GM12878 (cell line): ENCODE data around the gene DNAAF1. TPM values are rescaled to one million over a fixed set of nuclear protein-coding genes. Genes with fewer than 3 reads are reported as not detected.

Experiments used
- BACH1 ChIP-seq: fragments of 450-650 bp; IDR thresholded peaks from 2 replicates; pipeline ENCODE4 v1.6.1; 2017; ENCODE audit warnings: mild to moderate bottlenecking, borderline replicate concordance
- CBX3 ChIP-seq: fragments of 200-600 bp; sonication (generic); IDR thresholded peaks from 2 replicates; pipeline ENCODE4 v1.6.1; 2016; ENCODE audit warnings: low read depth, borderline replicate concordance
- CBX5 ChIP-seq: sonication (generic); IDR thresholded peaks from 2 replicates; pipeline ENCODE4 v1.6.1; 2016; ENCODE audit warnings: low read depth, moderate library complexity, mild to moderate bottlenecking, inconsistent platforms
- EP300 ChIP-seq, 2 experiments: fragments of 150-350 bp in 1 of 2; IDR thresholded peaks; 2 replicates each; pipeline ENCODE4 v1.6.1; 2011 to 2012; ENCODE audit warnings: low read depth in 2 of 2, low read length in 2 of 2, borderline replicate concordance in 1 of 2, improper control_type of control experiment in 1 of 2, inconsistent platforms in 1 of 2; ENCODE audit not compliant: control insufficient read depth in 1 of 2
- ESRRA ChIP-seq: IDR thresholded peaks from 2 replicates; pipeline ENCODE4 v1.6.1; 2012; ENCODE audit warnings: mild to moderate bottlenecking, low read length, improper control_type of control experiment
- FOXK2 ChIP-seq: fragments of 450-650 bp; IDR thresholded peaks from 2 replicates; pipeline ENCODE4 v1.6.1; 2017; ENCODE audit warnings: mild to moderate bottlenecking, moderate library complexity
- GABPA ChIP-seq: IDR thresholded peaks from 2 replicates; pipeline ENCODE4 v1.6.1; 2014; ENCODE audit warnings: antibody characterized with exemption, low read depth, mild to moderate bottlenecking, inconsistent platforms
- HDAC6 ChIP-seq: fragments of 200-600 bp; sonication (generic); IDR thresholded peaks from one replicate; pipeline ENCODE4 v1.8.0; 2017; ENCODE audit warnings: antibody characterized with exemption; ENCODE audit not compliant: unreplicated experiment
- IRF5 ChIP-seq: fragments of 450-650 bp; IDR thresholded peaks from 2 replicates; pipeline ENCODE4 v1.6.1; 2017; ENCODE audit warnings: borderline replicate concordance
- KAT2A ChIP-seq: conservative IDR thresholded peaks from 2 replicates; pipeline ENCODE4 v1.6.1; 2011; ENCODE audit warnings: low read depth, low read length; ENCODE audit not compliant: control insufficient read depth
- MTA3 ChIP-seq: IDR thresholded peaks from 2 replicates; pipeline ENCODE4 v1.6.1; 2012; ENCODE audit warnings: low read length, inconsistent platforms, borderline replicate concordance
- MYC ChIP-seq: IDR thresholded peaks from 2 replicates; pipeline ENCODE4 v1.6.1; 2011; ENCODE audit warnings: mild to moderate bottlenecking, low read length, moderate library complexity, inconsistent platforms; ENCODE audit not compliant: insufficient read depth, insufficient replicate concordance, insufficient read length, severe bottlenecking
- POU2F2 ChIP-seq: IDR thresholded peaks from 3 replicates; pipeline ENCODE4 v1.6.1; 2011; ENCODE audit warnings: low read depth, mild to moderate bottlenecking, low read length, borderline replicate concordance
- RAD21 ChIP-seq: IDR thresholded peaks from 2 replicates; pipeline ENCODE4 v1.6.1; 2011; ENCODE audit warnings: mild to moderate bottlenecking, low read depth, low read length, moderate library complexity; ENCODE audit not compliant: insufficient read depth
- RELA ChIP-seq: fragments of 450-650 bp; IDR thresholded peaks from 2 replicates; pipeline ENCODE4 v1.8.0; 2014; ENCODE audit warnings: borderline replicate concordance; ENCODE audit not compliant: partially characterized antibody
- SIN3A ChIP-seq: IDR thresholded peaks from 2 replicates; pipeline ENCODE4 v1.6.1; 2012; ENCODE audit warnings: low read depth, low read length, improper control_type of control experiment
- polyA plus RNA-seq, 11 experiments: library from polyadenylated mRNA; depleted of rRNA in 4 of 11; unstranded in 6 of 11; stranded (reverse) in 5 of 11; fragments of >200 nt; fragmentation: Nextera tagmentation in 4 of 11; fragmentation: Illumina TruSeq in 1 of 11; extraction: Ambion mirVana in 4 of 11; extraction: Trizol in 1 of 11; gene quantifications; 1 replicate in 1 of 11; 2 replicates in 10 of 11; pipeline versions ENCODE4 v1.2.1 to v1.2.3, GENCODE V29; 2011 to 2016; ENCODE audit warnings: inconsistent platforms in 2 of 11, missing spikeins in 2 of 11, low read depth in 1 of 11
- total RNA-seq, 4 experiments: library from RNA; depleted of rRNA in 3 of 4; stranded (reverse); fragments of >200 nt in 3 of 4; fragmentation: Illumina TruSeq in 1 of 4; extraction: Trizol in 1 of 4; gene quantifications; 2 replicates each; pipeline versions ENCODE4 v1.2.1 to v1.2.3, GENCODE V29; 2013 to 2021
- TF ChIP-seq, protein P1 (sequence below), 3 experiments: IDR thresholded peaks in 2 of 3; conservative IDR thresholded peaks in 1 of 3; 2 replicates each; pipeline ENCODE4 v1.5.1; 2011; ENCODE audit warnings: low read depth in 3 of 3, low read length in 3 of 3, mild to moderate bottlenecking in 3 of 3, control low read depth in 2 of 3, moderate library complexity in 2 of 3, inconsistent platforms in 1 of 3, mixed read lengths in 1 of 3; ENCODE audit not compliant: control insufficient read depth in 2 of 3, insufficient read depth in 1 of 3; ENCODE audit errors: extremely low read depth in 1 of 3
- TF ChIP-seq, protein P2 (sequence below): fragments of 450-650 bp; IDR thresholded peaks from 2 replicates; pipeline ENCODE4 v1.6.1; 2017; ENCODE audit warnings: antibody characterized with exemption, mild to moderate bottlenecking, moderate library complexity
- TF ChIP-seq, protein P3 (sequence below): fragments of 150-350 bp; IDR thresholded peaks from 2 replicates; pipeline ENCODE4 v1.6.1; 2016; ENCODE audit warnings: low read depth, low read length

The DNAAF1 gene
- total and polyA plus RNA-seq, 10 of the 15 experiments (the other 5 are each of a cell fraction or from before 2014, with no cell fraction given) = 0.02 to 0.76 (median 0.08) TPM; not detected in 6

- TF ChIP-seq, protein P1, sequence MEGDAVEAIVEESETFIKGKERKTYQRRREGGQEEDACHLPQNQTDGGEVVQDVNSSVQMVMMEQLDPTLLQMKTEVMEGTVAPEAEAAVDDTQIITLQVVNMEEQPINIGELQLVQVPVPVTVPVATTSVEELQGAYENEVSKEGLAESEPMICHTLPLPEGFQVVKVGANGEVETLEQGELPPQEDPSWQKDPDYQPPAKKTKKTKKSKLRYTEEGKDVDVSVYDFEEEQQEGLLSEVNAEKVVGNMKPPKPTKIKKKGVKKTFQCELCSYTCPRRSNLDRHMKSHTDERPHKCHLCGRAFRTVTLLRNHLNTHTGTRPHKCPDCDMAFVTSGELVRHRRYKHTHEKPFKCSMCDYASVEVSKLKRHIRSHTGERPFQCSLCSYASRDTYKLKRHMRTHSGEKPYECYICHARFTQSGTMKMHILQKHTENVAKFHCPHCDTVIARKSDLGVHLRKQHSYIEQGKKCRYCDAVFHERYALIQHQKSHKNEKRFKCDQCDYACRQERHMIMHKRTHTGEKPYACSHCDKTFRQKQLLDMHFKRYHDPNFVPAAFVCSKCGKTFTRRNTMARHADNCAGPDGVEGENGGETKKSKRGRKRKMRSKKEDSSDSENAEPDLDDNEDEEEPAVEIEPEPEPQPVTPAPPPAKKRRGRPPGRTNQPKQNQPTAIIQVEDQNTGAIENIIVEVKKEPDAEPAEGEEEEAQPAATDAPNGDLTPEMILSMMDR (IDR thresholded peaks at IDR 0.05 in 2 of 3, conservative IDR thresholded peaks at IDR 0.05 in 1 of 3; ENCODE audit: control insufficient read depth in 2 of 3, extremely low read depth in 1 of 3, insufficient read depth in 1 of 3, low read depth in 3 of 3, low read length in 3 of 3) = peak; percentile 94 to 99 (median 97); a peak in 5 of 6 replicates
- no peak for TF ChIP-seq MYC
- no peak for TF ChIP-seq CBX3
- TF ChIP-seq IRF5 = no peak
- peak; percentile 99 for TF ChIP-seq GABPA
- peak; percentile 69; the same call in 1 of the 2 replicates for TF ChIP-seq BACH1
- TF ChIP-seq SIN3A = 0 out of 2 replicates have a peak, but pooled peaks have one; percentile 52
- TF ChIP-seq, protein P2, sequence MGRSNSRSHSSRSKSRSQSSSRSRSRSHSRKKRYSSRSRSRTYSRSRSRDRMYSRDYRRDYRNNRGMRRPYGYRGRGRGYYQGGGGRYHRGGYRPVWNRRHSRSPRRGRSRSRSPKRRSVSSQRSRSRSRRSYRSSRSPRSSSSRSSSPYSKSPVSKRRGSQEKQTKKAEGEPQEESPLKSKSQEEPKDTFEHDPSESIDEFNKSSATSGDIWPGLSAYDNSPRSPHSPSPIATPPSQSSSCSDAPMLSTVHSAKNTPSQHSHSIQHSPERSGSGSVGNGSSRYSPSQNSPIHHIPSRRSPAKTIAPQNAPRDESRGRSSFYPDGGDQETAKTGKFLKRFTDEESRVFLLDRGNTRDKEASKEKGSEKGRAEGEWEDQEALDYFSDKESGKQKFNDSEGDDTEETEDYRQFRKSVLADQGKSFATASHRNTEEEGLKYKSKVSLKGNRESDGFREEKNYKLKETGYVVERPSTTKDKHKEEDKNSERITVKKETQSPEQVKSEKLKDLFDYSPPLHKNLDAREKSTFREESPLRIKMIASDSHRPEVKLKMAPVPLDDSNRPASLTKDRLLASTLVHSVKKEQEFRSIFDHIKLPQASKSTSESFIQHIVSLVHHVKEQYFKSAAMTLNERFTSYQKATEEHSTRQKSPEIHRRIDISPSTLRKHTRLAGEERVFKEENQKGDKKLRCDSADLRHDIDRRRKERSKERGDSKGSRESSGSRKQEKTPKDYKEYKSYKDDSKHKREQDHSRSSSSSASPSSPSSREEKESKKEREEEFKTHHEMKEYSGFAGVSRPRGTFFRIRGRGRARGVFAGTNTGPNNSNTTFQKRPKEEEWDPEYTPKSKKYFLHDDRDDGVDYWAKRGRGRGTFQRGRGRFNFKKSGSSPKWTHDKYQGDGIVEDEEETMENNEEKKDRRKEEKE = no peak
- TF ChIP-seq, protein P3, sequence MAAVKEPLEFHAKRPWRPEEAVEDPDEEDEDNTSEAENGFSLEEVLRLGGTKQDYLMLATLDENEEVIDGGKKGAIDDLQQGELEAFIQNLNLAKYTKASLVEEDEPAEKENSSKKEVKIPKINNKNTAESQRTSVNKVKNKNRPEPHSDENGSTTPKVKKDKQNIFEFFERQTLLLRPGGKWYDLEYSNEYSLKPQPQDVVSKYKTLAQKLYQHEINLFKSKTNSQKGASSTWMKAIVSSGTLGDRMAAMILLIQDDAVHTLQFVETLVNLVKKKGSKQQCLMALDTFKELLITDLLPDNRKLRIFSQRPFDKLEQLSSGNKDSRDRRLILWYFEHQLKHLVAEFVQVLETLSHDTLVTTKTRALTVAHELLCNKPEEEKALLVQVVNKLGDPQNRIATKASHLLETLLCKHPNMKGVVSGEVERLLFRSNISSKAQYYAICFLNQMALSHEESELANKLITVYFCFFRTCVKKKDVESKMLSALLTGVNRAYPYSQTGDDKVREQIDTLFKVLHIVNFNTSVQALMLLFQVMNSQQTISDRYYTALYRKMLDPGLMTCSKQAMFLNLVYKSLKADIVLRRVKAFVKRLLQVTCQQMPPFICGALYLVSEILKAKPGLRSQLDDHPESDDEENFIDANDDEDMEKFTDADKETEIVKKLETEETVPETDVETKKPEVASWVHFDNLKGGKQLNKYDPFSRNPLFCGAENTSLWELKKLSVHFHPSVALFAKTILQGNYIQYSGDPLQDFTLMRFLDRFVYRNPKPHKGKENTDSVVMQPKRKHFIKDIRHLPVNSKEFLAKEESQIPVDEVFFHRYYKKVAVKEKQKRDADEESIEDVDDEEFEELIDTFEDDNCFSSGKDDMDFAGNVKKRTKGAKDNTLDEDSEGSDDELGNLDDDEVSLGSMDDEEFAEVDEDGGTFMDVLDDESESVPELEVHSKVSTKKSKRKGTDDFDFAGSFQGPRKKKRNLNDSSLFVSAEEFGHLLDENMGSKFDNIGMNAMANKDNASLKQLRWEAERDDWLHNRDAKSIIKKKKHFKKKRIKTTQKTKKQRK = 0 out of 2 replicates have a peak, but pooled peaks have one; percentile 39
- peak; percentile 84 for TF ChIP-seq RAD21
- TF ChIP-seq EP300 (IDR thresholded peaks at IDR 0.05; ENCODE audit: borderline replicate concordance in 1 of 2, control insufficient read depth in 1 of 2, low read depth in 2 of 2, low read length in 2 of 2) = peak in 1 of 2 experiments; percentile 21; a peak in 1 of 4 replicates
- no peak for TF ChIP-seq MTA3
- TF ChIP-seq CBX5 = no peak
- TF ChIP-seq POU2F2 = peak; percentile 59; the same call in 1 of the 3 replicates
- TF ChIP-seq RELA = no peak
- 0 out of 2 replicates have a peak, but pooled peaks have one; percentile 8 for TF ChIP-seq FOXK2
- TF ChIP-seq KAT2A = no peak
- no peak for TF ChIP-seq ESRRA
- TF ChIP-seq HDAC6 = no peak
These were observed 41.8 kb downstream of the DNAAF1 start, which contains the start of gene TAF1C (continued) for GRCh38 chr16:84186685-84187437.
